ENCODE results near the gene CHL1.

CHL1 gene

DNA sequence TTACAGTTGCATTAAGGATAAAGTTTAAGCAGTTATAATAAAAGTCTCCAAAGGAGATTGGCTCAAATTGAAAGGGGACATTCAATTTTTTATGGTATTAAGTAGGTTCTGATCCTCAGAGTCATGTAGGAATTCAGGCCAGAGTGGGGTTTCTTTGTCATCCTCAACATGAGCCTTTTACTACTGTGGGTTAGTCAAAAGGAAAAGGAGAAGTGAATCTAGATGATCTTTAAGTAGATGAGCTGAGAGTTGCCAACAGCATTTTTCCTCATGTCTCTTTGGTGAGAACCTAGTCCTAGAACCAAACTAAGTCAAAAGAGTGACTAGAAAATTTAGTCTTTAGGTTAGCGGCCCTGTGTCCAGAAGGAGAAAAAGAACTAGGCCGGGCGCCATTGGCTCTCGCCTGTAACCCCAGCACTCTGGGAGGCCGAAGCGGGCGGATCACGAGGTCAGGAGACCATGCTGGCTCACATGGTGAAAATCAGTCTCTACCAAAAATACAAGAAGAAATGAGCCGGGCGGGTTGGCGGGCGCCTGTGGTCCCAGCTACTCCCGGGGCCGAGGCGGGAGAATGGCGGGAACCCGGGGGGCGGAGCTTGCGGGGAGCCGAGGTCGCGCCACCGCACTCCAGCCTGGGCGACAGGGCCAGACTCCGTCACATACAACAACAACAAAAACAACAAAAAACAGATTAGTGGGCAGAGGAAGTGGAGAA lies 4.2 kb upstream of the CHL1 start:
- TF ChIP-seq, protein P1, sequence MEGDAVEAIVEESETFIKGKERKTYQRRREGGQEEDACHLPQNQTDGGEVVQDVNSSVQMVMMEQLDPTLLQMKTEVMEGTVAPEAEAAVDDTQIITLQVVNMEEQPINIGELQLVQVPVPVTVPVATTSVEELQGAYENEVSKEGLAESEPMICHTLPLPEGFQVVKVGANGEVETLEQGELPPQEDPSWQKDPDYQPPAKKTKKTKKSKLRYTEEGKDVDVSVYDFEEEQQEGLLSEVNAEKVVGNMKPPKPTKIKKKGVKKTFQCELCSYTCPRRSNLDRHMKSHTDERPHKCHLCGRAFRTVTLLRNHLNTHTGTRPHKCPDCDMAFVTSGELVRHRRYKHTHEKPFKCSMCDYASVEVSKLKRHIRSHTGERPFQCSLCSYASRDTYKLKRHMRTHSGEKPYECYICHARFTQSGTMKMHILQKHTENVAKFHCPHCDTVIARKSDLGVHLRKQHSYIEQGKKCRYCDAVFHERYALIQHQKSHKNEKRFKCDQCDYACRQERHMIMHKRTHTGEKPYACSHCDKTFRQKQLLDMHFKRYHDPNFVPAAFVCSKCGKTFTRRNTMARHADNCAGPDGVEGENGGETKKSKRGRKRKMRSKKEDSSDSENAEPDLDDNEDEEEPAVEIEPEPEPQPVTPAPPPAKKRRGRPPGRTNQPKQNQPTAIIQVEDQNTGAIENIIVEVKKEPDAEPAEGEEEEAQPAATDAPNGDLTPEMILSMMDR (IDR thresholded peaks at IDR 0.05; ENCODE audit: low read depth, low read length, poor library complexity, severe bottlenecking): no peak
- no peak for TF ChIP-seq EZH2phosphoT487 (IDR thresholded peaks at IDR 0.05; ENCODE audit: borderline replicate concordance, low read length)
- no peaks in the 10 kb centered on the region for H3K9me3 ChIP-seq (ENCODE audit: control insufficient read depth, insufficient read depth, low read length)
- no peaks in the 10 kb centered on the region for H3F3A ChIP-seq (ENCODE audit: control insufficient read depth, insufficient read depth)
- no peaks in the 10 kb centered on the region for H3K79me2 ChIP-seq (ENCODE audit: control insufficient read depth, low read length)
- H3K36me3 ChIP-seq (ENCODE audit: control insufficient read depth, low read length): no peaks in the 10 kb centered on the region
- no peak overlapping the region for H3K4me3 ChIP-seq (ENCODE audit: low read length)
- H3K4me1 ChIP-seq (ENCODE audit: control insufficient read depth, low read length): no peaks in the 10 kb centered on the region
- H3K4me2 ChIP-seq (ENCODE audit: low read length): no peak overlapping the region
- H4K20me1 ChIP-seq (ENCODE audit: control insufficient read depth, insufficient read depth, low read depth, low read length): no peaks in the 10 kb centered on the region
- no peaks in the 10 kb centered on the region for H3K9me2 ChIP-seq (replicated peaks; ENCODE audit: control insufficient read depth, low read length)
- H3K27ac ChIP-seq (ENCODE audit: low read depth, low read length): no peak overlapping the region
- no peaks in the 10 kb centered on the region for H3K27me3 ChIP-seq (ENCODE audit: control insufficient read depth, low read length)

DNA sequence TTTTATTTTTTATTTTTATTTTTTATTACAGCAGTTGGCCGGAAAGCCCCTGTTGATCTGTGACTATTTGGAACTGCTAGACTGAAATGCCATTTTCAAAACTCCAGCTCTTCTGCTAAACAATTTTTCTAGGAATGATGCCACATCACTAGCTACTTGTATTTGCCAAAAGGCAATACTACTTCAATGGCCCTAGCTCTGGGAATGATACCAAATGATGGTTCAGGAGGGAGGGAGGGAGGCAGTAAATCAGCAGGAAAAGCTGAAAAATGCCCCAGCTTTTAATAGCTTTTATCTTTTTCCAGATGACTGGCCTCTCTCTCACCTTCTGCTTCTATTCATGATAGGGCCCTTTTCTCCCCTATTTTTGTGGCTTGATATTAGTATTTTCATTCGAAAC lies 2.6 kb upstream of the CHL1 start:
- H3K79me2 ChIP-seq (ENCODE audit: control insufficient read depth, low read length): no peaks in the 10 kb centered on the region
- H3K4me3 ChIP-seq (ENCODE audit: low read length): no peak overlapping the region
- H4K20me1 ChIP-seq (ENCODE audit: control insufficient read depth, insufficient read depth, low read depth, low read length): no peaks in the 10 kb centered on the region
- H3K36me3 ChIP-seq (ENCODE audit: control insufficient read depth, low read length): no peaks in the 10 kb centered on the region
- no peaks in the 10 kb centered on the region for H3K9me3 ChIP-seq (ENCODE audit: control insufficient read depth, insufficient read depth, low read length)
- H3K4me1 ChIP-seq (ENCODE audit: control insufficient read depth, low read length): no peaks in the 10 kb centered on the region
- H3K4me2 ChIP-seq (ENCODE audit: low read length): no peak overlapping the region
- no peaks in the 10 kb centered on the region for H3K27me3 ChIP-seq (ENCODE audit: control insufficient read depth, low read length)
- H3K27ac ChIP-seq (ENCODE audit: low read depth, low read length): no peak overlapping the region
- no peak for TF ChIP-seq EZH2phosphoT487 (IDR thresholded peaks at IDR 0.05; ENCODE audit: borderline replicate concordance, low read length)
- H3K9me2 ChIP-seq (replicated peaks; ENCODE audit: control insufficient read depth, low read length): no peaks in the 10 kb centered on the region
- no peaks in the 10 kb centered on the region for H3F3A ChIP-seq (ENCODE audit: control insufficient read depth, insufficient read depth)

DNA sequence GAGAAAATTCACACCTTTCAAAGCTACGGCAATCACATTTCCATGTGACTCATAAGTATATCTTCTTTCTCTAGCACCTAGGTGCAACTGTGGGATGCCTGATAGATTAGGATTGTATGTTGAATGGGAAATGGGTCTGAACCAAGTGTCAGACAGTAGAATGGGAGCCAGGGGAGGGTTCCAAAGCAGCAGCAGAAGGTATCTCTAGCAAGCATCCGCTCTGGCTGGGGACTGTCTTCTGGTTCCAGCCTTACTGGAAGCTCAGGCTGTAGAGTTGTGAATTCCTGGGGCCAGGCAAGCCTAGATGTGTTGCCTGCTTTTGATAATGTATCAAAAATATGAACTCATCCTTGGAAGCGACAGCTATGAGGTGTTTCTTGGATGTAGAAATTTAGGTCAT lies 2.1 kb upstream of the CHL1 start:
- H3K9me3 ChIP-seq (ENCODE audit: control insufficient read depth, insufficient read depth, low read length): no peaks in the 10 kb centered on the region
- H4K20me1 ChIP-seq (ENCODE audit: control insufficient read depth, insufficient read depth, low read depth, low read length): no peaks in the 10 kb centered on the region
- H3K79me2 ChIP-seq (ENCODE audit: control insufficient read depth, low read length): no peaks in the 10 kb centered on the region
- H3K27ac ChIP-seq (ENCODE audit: low read depth, low read length): no peak overlapping the region
- H3K4me3 ChIP-seq (ENCODE audit: low read length): no peak overlapping the region
- H3K4me2 ChIP-seq (ENCODE audit: low read length): no peak overlapping the region
- H3K4me1 ChIP-seq (ENCODE audit: control insufficient read depth, low read length): no peaks in the 10 kb centered on the region
- no peaks in the 10 kb centered on the region for H3K9me2 ChIP-seq (replicated peaks; ENCODE audit: control insufficient read depth, low read length)
- no peaks in the 10 kb centered on the region for H3K36me3 ChIP-seq (ENCODE audit: control insufficient read depth, low read length)
- TF ChIP-seq EZH2phosphoT487 (IDR thresholded peaks at IDR 0.05; ENCODE audit: borderline replicate concordance, low read length): no peak
- TF ChIP-seq, protein P1 (IDR thresholded peaks at IDR 0.05; ENCODE audit: low read depth, low read length, poor library complexity, severe bottlenecking): no peak
- no peaks in the 10 kb centered on the region for H3K27me3 ChIP-seq (ENCODE audit: control insufficient read depth, low read length)
- H3F3A ChIP-seq (ENCODE audit: control insufficient read depth, insufficient read depth): no peaks in the 10 kb centered on the region

DNA sequence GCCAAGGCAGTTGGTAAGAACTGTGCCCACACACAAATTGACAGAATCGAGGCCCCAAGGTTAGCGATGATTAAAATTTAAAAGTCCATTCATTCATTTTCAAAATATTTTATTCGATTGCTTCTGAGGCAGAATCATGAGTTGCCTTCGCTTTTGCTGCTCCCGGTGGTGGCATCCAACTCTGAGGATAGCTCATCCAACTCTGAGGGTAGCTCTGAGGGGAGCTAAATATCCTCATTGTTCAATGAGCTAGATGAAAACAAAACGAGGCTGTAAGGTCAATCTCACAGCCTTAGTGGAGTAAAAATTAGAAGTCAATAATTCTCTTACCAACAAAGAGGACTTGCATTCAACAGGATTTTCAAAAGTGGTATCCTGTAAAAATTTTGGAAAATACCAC lies 897 bp upstream of the CHL1 start:
- Histone ChIP-seq H3K4me2 (ENCODE audit: low read length) (no peak overlapping the region), H3K36me3 (ENCODE audit: control insufficient read depth, low read length) (no peaks in the 10 kb centered on the region), H4K20me1 (ENCODE audit: control insufficient read depth, insufficient read depth, low read depth, low read length) (no peaks in the 10 kb centered on the region), H3K4me1 (ENCODE audit: control insufficient read depth, low read length) (no peaks in the 10 kb centered on the region), H3K79me2 (ENCODE audit: control insufficient read depth, low read length) (no peaks in the 10 kb centered on the region), H3K27me3 (ENCODE audit: control insufficient read depth, low read length) (no peaks in the 10 kb centered on the region), H3K9me3 (ENCODE audit: control insufficient read depth, insufficient read depth, low read length) (no peaks in the 10 kb centered on the region), H3F3A (ENCODE audit: control insufficient read depth, insufficient read depth) (no peaks in the 10 kb centered on the region), H3K4me3 (ENCODE audit: low read length) (no peak overlapping the region), H3K9me2 (replicated peaks; ENCODE audit: control insufficient read depth, low read length) (no peaks in the 10 kb centered on the region), H3K27ac (ENCODE audit: low read depth, low read length) (no peak overlapping the region)
- TF ChIP-seq EZH2phosphoT487 (IDR thresholded peaks at IDR 0.05; ENCODE audit: borderline replicate concordance, low read length): no peak
- TF ChIP-seq, protein P1 (IDR thresholded peaks at IDR 0.05; ENCODE audit: low read depth, low read length, poor library complexity, severe bottlenecking): no peak
